ENCODE measurements around the gene CHIT1. TPM values are rescaled to one million over a fixed set of nuclear protein-coding genes. Genes with fewer than 3 reads are reported as not detected.

The CHIT1 gene
- total RNA-seq, 1 donor: under 0.01 TPM

- DNase-seq (ENCODE audit: low read depth in 2 of 3, low spot score in 2 of 3): no peak
These were observed 10.3 kb downstream of the CHIT1 start for GRCh38 chr1:203219171-203219570.

GRCh38 chr1:203217668-203218067, 11.8 kb downstream of the CHIT1 start:
- DNase-seq (ENCODE audit: low read depth in 2 of 3, low spot score in 2 of 3): no peak

GRCh38 chr1:203217139-203217655, 12.3 kb downstream of the CHIT1 start:
- peak in 2 of 3 donors; percentile 35 to 36 for DNase-seq (ENCODE audit: low read depth in 2 of 3, low spot score in 2 of 3)

GRCh38 chr1:203216274-203217138, 13.0 kb downstream of the CHIT1 start:
- DNase-seq (ENCODE audit: low read depth in 2 of 3, low spot score in 2 of 3): peak; percentile 29 to 82 (median 63)

GRCh38 chr1:203215573-203215972, 13.9 kb downstream of the CHIT1 start:
- DNase-seq (ENCODE audit: low read depth in 2 of 3, low spot score in 2 of 3): no peak

GRCh38 chr1:203214871-203215270, 14.6 kb downstream of the CHIT1 start:
- peak in 2 of 3 donors; percentile 8 to 35 for DNase-seq (ENCODE audit: low read depth in 2 of 3, low spot score in 2 of 3)

- no peak for DNase-seq (ENCODE audit: low read depth in 2 of 3, low spot score in 2 of 3)
These were observed 16.3 kb downstream of the CHIT1 start for GRCh38 chr1:203213126-203213525.

GRCh38 chr1:203211812-203212211, 17.7 kb downstream of the CHIT1 start:
- no peak for DNase-seq (ENCODE audit: low read depth in 2 of 3, low spot score in 2 of 3)

GRCh38 chr1:203210988-203211387, 18.5 kb downstream of the CHIT1 start:
- no peak for DNase-seq (ENCODE audit: low read depth in 2 of 3, low spot score in 2 of 3)

- no peak for DNase-seq (ENCODE audit: low read depth in 2 of 3, low spot score in 2 of 3)
These were observed 19.1 kb downstream of the CHIT1 start for GRCh38 chr1:203210350-203210749.

- no peak for DNase-seq (ENCODE audit: low read depth in 2 of 3, low spot score in 2 of 3)
These were observed 21.3 kb downstream of the CHIT1 start for GRCh38 chr1:203208181-203208580.

- no peak for DNase-seq (ENCODE audit: low read depth in 2 of 3, low spot score in 2 of 3)
These were observed 21.7 kb downstream of the CHIT1 start for GRCh38 chr1:203207751-203208150.

GRCh38 chr1:203206129-203206687, 23.3 kb downstream of the CHIT1 start:
- DNase-seq (ENCODE audit: low read depth in 2 of 3, low spot score in 2 of 3): no peak

- no peak for DNase-seq (ENCODE audit: low read depth in 2 of 3, low spot score in 2 of 3)
These were observed 24.7 kb downstream of the CHIT1 start for GRCh38 chr1:203204756-203205155.

- DNase-seq (ENCODE audit: low read depth in 2 of 3, low spot score in 2 of 3): no peak
These were observed 26.8 kb downstream of the CHIT1 start for GRCh38 chr1:203202431-203203245.

- DNase-seq (ENCODE audit: low read depth in 2 of 3, low spot score in 2 of 3): no peak
These were observed 27.8 kb downstream of the CHIT1 start for GRCh38 chr1:203201516-203202205.

GRCh38 chr1:203200916-203201315, 28.6 kb downstream of the CHIT1 start:
- DNase-seq (ENCODE audit: low read depth in 2 of 3, low spot score in 2 of 3): no peak

GRCh38 chr1:203199816-203200571, 29.5 kb downstream of the CHIT1 start:
- no peak for DNase-seq (ENCODE audit: low read depth in 2 of 3, low spot score in 2 of 3)

- DNase-seq (ENCODE audit: low read depth in 2 of 3, low spot score in 2 of 3): no peak
These were observed 30.0 kb downstream of the CHIT1 start for GRCh38 chr1:203199481-203199815.

- DNase-seq (ENCODE audit: low read depth in 2 of 3, low spot score in 2 of 3): no peak
These were observed 30.5 kb downstream of the CHIT1 start for GRCh38 chr1:203199002-203199401.
